Sigmoid colon (tissue), 7 donors: ENCODE results near the gene KRTAP10-4. TPM values are rescaled to one million over a fixed set of nuclear protein-coding genes. Genes with fewer than 3 reads are reported as not detected.
A peak's percentile ranks its signal among the peaks of the same experiment; 100 is the strongest.
"Not testable (repeated sequence)": the region's sequence is repeated elsewhere in the genome, so short reads cannot be mapped to it uniquely, and the experiment has no call there.

Source experiments
- DNase-seq: peaks from one replicate; pipeline ENCODE4 v3.0.0-alpha.2; 2019
- H3K27ac ChIP-seq, 4 donors: fragments of 200-600 bp; sonication (generic); one replicate each; pipeline ENCODE4 v1.5.1; 2016 to 2019; ENCODE audit warnings: mild to moderate bottlenecking in 1 of 4
- H3K27me3 ChIP-seq, 3 donors: fragments of 200-600 bp; sonication (generic); one replicate each; pipeline ENCODE4 v1.5.1; 2019; ENCODE audit warnings: mild to moderate bottlenecking in 1 of 3
- H3K36me3 ChIP-seq, 4 donors: fragments of 200-600 bp; sonication (generic); one replicate each; pipeline ENCODE4 v1.5.1; 2016 to 2019
- H3K4me1 ChIP-seq, 4 donors: fragments of 200-600 bp; sonication (generic); one replicate each; pipeline ENCODE4 v1.5.1; 2017 to 2019
- H3K4me3 ChIP-seq, 4 donors: fragments of 200-600 bp; sonication (generic); one replicate each; pipeline ENCODE4 v1.5.1; 2017 to 2019; ENCODE audit warnings: mild to moderate bottlenecking in 2 of 4, moderate library complexity in 1 of 4
- H3K9me3 ChIP-seq, 4 donors: fragments of 200-600 bp in 3 of 4; sonication (generic) in 3 of 4; one replicate each; pipeline versions ENCODE4 v1.5.1 to v1.6.1; 2013 to 2019
- EP300 ChIP-seq, 4 donors: sonication (generic); formaldehyde crosslinking; IDR thresholded peaks; one replicate each; pipeline ENCODE4 v1.6.1; 2017; ENCODE audit warnings: antibody characterized with exemption in 4 of 4
- POLR2A ChIP-seq, 2 donors: fragments of 450-650 bp; IDR thresholded peaks; one replicate each; pipeline ENCODE4 v1.6.1; 2016; ENCODE audit warnings: antibody characterized with exemption in 2 of 2, mild to moderate bottlenecking in 2 of 2, moderate library complexity in 2 of 2
- POLR2AphosphoS5 ChIP-seq, 4 donors: sonication (generic); formaldehyde crosslinking; IDR thresholded peaks; one replicate each; pipeline ENCODE4 v1.6.1; 2017; ENCODE audit warnings: antibody characterized with exemption in 4 of 4
- WGBS, 2 donors: extraction: QIAGEN DNeasy Blood & Tissue Kit; methylation state at CpG; one replicate each; pipeline ENCODE4 v1.1.7; 2013; 5-methylcytosine and 5-hydroxymethylcytosine counted together
- intact Hi-C: fragments of 100-400 bp; cut with DNase I; formaldehyde crosslinking; loops from one replicate; pipeline ENCODE4 v1.15.1; 2023
- polyA plus RNA-seq, 3 donors: library from polyadenylated mRNA; stranded (reverse); fragments of 200-250 nt; gene quantifications; one replicate each; pipeline ENCODE4 v1.2.3, GENCODE V29; 2013
- total RNA-seq, 4 donors: library from RNA; depleted of rRNA; stranded (reverse); fragments of >200 nt; gene quantifications; one replicate each; pipeline ENCODE4 v1.1.0, GENCODE V29; 2016
- TF ChIP-seq, protein P1 (sequence below), 4 experiments: fragments of 450-650 bp in 3 of 4; fragments of 200-600 bp in 1 of 4; IDR thresholded peaks; one replicate each; pipeline ENCODE4 v1.5.1; 2016 to 2019; ENCODE audit warnings: antibody characterized with exemption in 4 of 4, mild to moderate bottlenecking in 3 of 4, moderate library complexity in 2 of 4
- donor health status: healthy with polysubstance abuse.
- donor health status: Bipolar disorder and iron deficiency.
- donor health status: healthy.

KRTAP10-4 gene
- total and polyA plus RNA-seq, 7 donors, result not detected

DNA sequence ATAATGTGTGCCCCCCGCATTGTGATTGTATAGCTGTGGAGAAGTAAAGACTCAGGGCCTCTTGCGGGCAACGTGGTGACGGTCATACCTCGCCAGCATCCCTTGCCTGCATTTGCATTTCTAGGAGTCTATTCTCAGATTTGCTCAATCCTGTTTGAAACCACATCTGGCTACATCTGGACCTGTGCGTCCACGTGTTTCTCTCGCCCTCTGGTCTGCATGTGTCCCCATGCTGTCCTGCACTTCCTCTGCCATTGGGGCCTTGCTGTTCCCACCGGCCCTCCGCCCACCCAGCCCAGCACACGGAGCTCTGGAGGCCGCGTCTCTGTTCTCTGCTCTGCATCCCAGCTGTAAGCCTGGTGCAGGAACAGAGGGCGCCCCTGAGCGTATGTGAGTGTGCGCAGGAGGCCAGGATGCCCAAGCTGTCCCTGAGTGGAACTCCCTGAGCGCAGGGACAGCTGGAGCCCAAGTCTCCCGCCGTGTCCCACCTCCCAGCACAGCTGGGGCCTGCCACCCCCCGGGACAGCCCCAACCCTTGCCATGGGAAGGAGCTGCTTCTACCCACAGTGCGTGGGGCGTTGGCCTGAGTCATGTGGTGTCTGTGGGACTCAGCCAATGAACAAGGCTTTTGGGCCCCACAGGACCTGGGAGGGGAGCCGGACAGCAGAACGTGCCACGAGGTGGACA is 23.9 kb upstream of the KRTAP10-4 start:
- TF ChIP-seq POLR2A (IDR thresholded peaks at IDR 0.05) (no peak), EP300 (IDR thresholded peaks at IDR 0.05) (no peak)
- TF ChIP-seq, protein P1, sequence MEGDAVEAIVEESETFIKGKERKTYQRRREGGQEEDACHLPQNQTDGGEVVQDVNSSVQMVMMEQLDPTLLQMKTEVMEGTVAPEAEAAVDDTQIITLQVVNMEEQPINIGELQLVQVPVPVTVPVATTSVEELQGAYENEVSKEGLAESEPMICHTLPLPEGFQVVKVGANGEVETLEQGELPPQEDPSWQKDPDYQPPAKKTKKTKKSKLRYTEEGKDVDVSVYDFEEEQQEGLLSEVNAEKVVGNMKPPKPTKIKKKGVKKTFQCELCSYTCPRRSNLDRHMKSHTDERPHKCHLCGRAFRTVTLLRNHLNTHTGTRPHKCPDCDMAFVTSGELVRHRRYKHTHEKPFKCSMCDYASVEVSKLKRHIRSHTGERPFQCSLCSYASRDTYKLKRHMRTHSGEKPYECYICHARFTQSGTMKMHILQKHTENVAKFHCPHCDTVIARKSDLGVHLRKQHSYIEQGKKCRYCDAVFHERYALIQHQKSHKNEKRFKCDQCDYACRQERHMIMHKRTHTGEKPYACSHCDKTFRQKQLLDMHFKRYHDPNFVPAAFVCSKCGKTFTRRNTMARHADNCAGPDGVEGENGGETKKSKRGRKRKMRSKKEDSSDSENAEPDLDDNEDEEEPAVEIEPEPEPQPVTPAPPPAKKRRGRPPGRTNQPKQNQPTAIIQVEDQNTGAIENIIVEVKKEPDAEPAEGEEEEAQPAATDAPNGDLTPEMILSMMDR (IDR thresholded peaks at IDR 0.05), result no peak
- WGBS, 2 donors, result 70 to 71% methylated on average over 25 of the region's 25 CpGs
- intact Hi-C loops, result no loop called here

GRCh38 chr21:44550285-44550684 is 23.2 kb upstream of the KRTAP10-4 start:
- H3K4me1 ChIP-seq, H3K36me3 ChIP-seq, H3K9me3 ChIP-seq, intact Hi-C loops, H3K27ac ChIP-seq, H3K4me3 ChIP-seq, DNase-seq: not testable (repeated sequence)
- peaks cover 0 to 32% (median 0%) of the 10 kb centered on the region in 3 donors for H3K27me3 ChIP-seq
- 50 to 59% methylated on average over 17 of the region's 17 CpGs for WGBS, 2 donors

More for the DNA sequence above, 23.9 kb upstream of the KRTAP10-4 start:
- no peak for DNase-seq
- peaks cover 0 to 30% (median 0%) of the 10 kb centered on the region in 3 donors for H3K27me3 ChIP-seq
- no peaks in the 10 kb centered on the region for H3K36me3 ChIP-seq
- peaks cover 0 to 7% (median 4%) of the 10 kb centered on the region in 4 donors for H3K4me1 ChIP-seq
- no peak overlapping the region for H3K27ac ChIP-seq
- peaks cover 0 to 9% (median 0%) of the 10 kb centered on the region in 4 donors for H3K9me3 ChIP-seq
- H3K4me3 ChIP-seq, result no peak overlapping the region

GRCh38 chr21:44550807-44551206 is 22.7 kb upstream of the KRTAP10-4 start:
- no peaks in the 10 kb centered on the region for H3K36me3 ChIP-seq
- intact Hi-C loops, result no loop called here
- peaks cover 0 to 7% (median 4%) of the 10 kb centered on the region in 4 donors for H3K4me1 ChIP-seq
- no peak for DNase-seq
- peaks cover 0 to 9% (median 0%) of the 10 kb centered on the region in 4 donors for H3K9me3 ChIP-seq
- H3K4me3 ChIP-seq, result no peak overlapping the region
- H3K27me3 ChIP-seq, result peaks cover 0 to 37% (median 0%) of the 10 kb centered on the region in 3 donors
- WGBS, 2 donors, result 53 to 70% methylated on average over 10 of the region's 10 CpGs
- H3K27ac ChIP-seq, result no peak overlapping the region
- TF ChIP-seq EP300 (IDR thresholded peaks at IDR 0.05), result no peak
- no peak for TF ChIP-seq POLR2AphosphoS5 (IDR thresholded peaks at IDR 0.05)
- TF ChIP-seq, protein P1 (IDR thresholded peaks at IDR 0.05), result no peak
- no peak for TF ChIP-seq POLR2A (IDR thresholded peaks at IDR 0.05)

- Histone ChIP-seq H3K27me3 (peaks cover 0 to 43% (median 0%) of the 10 kb centered on the region in 3 donors), H3K36me3 (no peaks in the 10 kb centered on the region), H3K4me1 (peaks cover 0 to 7% (median 4%) of the 10 kb centered on the region in 4 donors), H3K4me3 (no peak within 1 kb of the TSS), H3K27ac (no peak within 1 kb of the TSS), H3K9me3 (peaks cover 0 to 7% (median 0%) of the 10 kb centered on the region in 4 donors)
- TF ChIP-seq EP300 (IDR thresholded peaks at IDR 0.05) (no peak), POLR2A (IDR thresholded peaks at IDR 0.05) (no peak), POLR2AphosphoS5 (IDR thresholded peaks at IDR 0.05) (no peak)
- TF ChIP-seq, protein P1 (IDR thresholded peaks at IDR 0.05), result no peak
- intact Hi-C loops, result no loop called here
- WGBS, 2 donors, result 41 to 70% methylated on average over 17 of the region's 17 CpGs
- DNase-seq, result no peak
These were observed 22.1 kb upstream of the KRTAP10-4 start, which contains the start of gene KRTAP10-2 for GRCh38 chr21:44551340-44551961. KRTAP10-2 (minus strand) TSS chr21:44551505; CDS start chr21:44551458, 47 bp downstream.

- intact Hi-C loops, result no loop called here
- Histone ChIP-seq H3K4me3 (no peak overlapping the region), H3K4me1 (peaks cover 0 to 7% (median 4%) of the 10 kb centered on the region in 4 donors), H3K9me3 (peaks cover 0 to 3% (median 0%) of the 10 kb centered on the region in 4 donors), H3K27me3 (peaks cover 0 to 50% (median 0%) of the 10 kb centered on the region in 3 donors), H3K36me3 (no peaks in the 10 kb centered on the region), H3K27ac (no peak overlapping the region)
- TF ChIP-seq EP300 (IDR thresholded peaks at IDR 0.05) (no peak), POLR2A (IDR thresholded peaks at IDR 0.05) (no peak), POLR2AphosphoS5 (IDR thresholded peaks at IDR 0.05) (no peak)
- TF ChIP-seq, protein P1 (IDR thresholded peaks at IDR 0.05), result no peak
- WGBS, 2 donors, result 89 to 97% methylated on average over 6 of the region's 6 CpGs
- DNase-seq, result peak; percentile 39
These were observed 21.4 kb upstream of the KRTAP10-4 start for GRCh38 chr21:44552136-44552535.
